PC-9 (cell line): ENCODE measurements around the gene FAM3C. TPM values are rescaled to one million over a fixed set of nuclear protein-coding genes. Genes with fewer than 3 reads are reported as not detected.

Experiments used
- BruUV-seq: library from RNA; stranded (reverse); fragments of 400-500 nt; replicated peaks from 2 replicates; lab custom pipeline; 2021; lab: Mats Ljungman, UMichigan
- CTCF ChIA-PET: fragments of 300-600 bp; sonication (Branson Sonifier 250); formaldehyde crosslinking; loops from one replicate; lab custom pipeline; 2022; ENCODE audit warnings: antibody characterized with exemption; lab: Charles Lee
- POLR2A ChIA-PET: fragments of 300-600 bp; sonication (Branson Sonifier 250); formaldehyde crosslinking; loops from one replicate; lab custom pipeline; 2022; ENCODE audit warnings: antibody characterized with exemption; ENCODE audit not compliant: unreplicated experiment; lab: Charles Lee
- DNase-seq, 2 experiments: peaks; one replicate each; pipeline versions ENCODE4 v3.0.0 to v3.0.0-alpha.2; 2015 to 2022; ENCODE audit warnings: mixed read lengths in 1 of 2
- H2AFZ ChIP-seq: fragments of 200-600 bp; sonication (generic); 2 replicates; pipeline ENCODE4 v1.8.1; 2017; ENCODE audit warnings: antibody characterized with exemption
- H3F3A ChIP-seq: fragments of 200-600 bp; sonication (generic); 2 replicates; pipeline ENCODE4 v1.8.1; 2017; ENCODE audit warnings: antibody characterized with exemption, mild to moderate bottlenecking, low read depth; ENCODE audit not compliant: insufficient read depth
- H3K27ac ChIP-seq: fragments of 200-600 bp; sonication (generic); 2 replicates; pipeline ENCODE4 v1.6.1; 2016; ENCODE audit warnings: mixed run types
- H3K27me3 ChIP-seq: fragments of 200-600 bp; sonication (generic); 2 replicates; pipeline ENCODE4 v1.6.1; 2016; ENCODE audit warnings: low read depth, mixed run types; ENCODE audit not compliant: insufficient read depth
- H3K36me3 ChIP-seq: fragments of 200-600 bp; sonication (generic); 2 replicates; pipeline ENCODE4 v1.6.1; 2016; ENCODE audit warnings: low read depth, mixed run types
- H3K4me1 ChIP-seq: fragments of 200-600 bp; sonication (generic); replicated peaks from 2 replicates; pipeline ENCODE4 v1.6.1; 2016; ENCODE audit warnings: mixed run types; ENCODE audit not compliant: insufficient read depth
- H3K4me2 ChIP-seq: fragments of 200-600 bp; sonication (generic); 2 replicates; pipeline ENCODE4 v1.6.1; 2017; ENCODE audit warnings: mixed run types
- H3K4me3 ChIP-seq: fragments of 200-600 bp; sonication (generic); 2 replicates; pipeline ENCODE4 v1.6.1; 2016; ENCODE audit warnings: mixed run types
- H3K79me2 ChIP-seq: fragments of 200-600 bp; sonication (generic); 2 replicates; pipeline ENCODE4 v1.6.1; 2017; ENCODE audit warnings: low read depth, mixed run types
- H3K9me2 ChIP-seq: fragments of 200-600 bp; sonication (generic); 2 replicates; pipeline ENCODE4 v1.8.1; 2017; ENCODE audit warnings: mild to moderate bottlenecking; ENCODE audit not compliant: insufficient read depth
- H3K9me3 ChIP-seq: fragments of 200-600 bp; sonication (generic); 2 replicates; pipeline ENCODE4 v1.8.1; 2016; ENCODE audit warnings: low read depth; ENCODE audit not compliant: insufficient read depth
- H4K20me1 ChIP-seq: fragments of 200-600 bp; sonication (generic); 2 replicates; pipeline ENCODE4 v1.8.1; 2017; ENCODE audit not compliant: insufficient read depth
- EZH2 ChIP-seq: fragments of 200-600 bp; sonication (generic); IDR thresholded peaks from 2 replicates; pipeline ENCODE4 v1.8.0; 2017; ENCODE audit warnings: antibody characterized with exemption, low read depth
- intact Hi-C: fragments of 100-400 bp; cut with micrococcal nuclease; formaldehyde crosslinking; loops from one replicate; pipeline ENCODE4 v1.10.0; 2022; ENCODE audit not compliant: unreplicated experiment
- total RNA-seq: library from RNA; stranded (reverse); gene quantifications from 2 replicates; pipeline ENCODE4 v1.2.3, GENCODE V29; 2021
- TF ChIP-seq, protein P1 (sequence below): fragments of 200-600 bp; sonication (generic); conservative IDR thresholded peaks from 2 replicates; pipeline ENCODE4 v1.6.1; 2017; ENCODE audit warnings: mixed run types, antibody characterized with exemption, mild to moderate bottlenecking, moderate library complexity

FAM3C gene
- total RNA-seq, 1 experiment from 2014 or later: 134 TPM

DNA sequence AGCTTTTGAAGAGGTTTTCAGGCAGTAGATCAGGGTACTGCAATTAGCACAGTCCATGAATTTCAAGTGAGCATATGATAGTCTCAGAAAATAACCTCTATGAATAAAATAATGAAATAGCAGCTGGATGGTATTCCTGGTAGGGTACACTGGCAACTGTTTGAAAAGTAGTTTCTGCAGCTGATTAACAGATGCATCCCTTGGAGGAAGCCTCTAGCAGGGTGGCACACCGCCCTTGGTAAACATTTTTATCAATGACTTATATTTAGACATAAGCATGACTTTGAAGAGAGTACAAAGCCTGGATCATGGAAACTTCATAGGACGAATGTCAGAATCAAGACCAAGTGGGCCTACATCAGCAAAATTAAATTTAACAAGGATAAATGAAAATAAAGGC is 40.5 kb downstream of the FAM3C start:
- H3K4me2 ChIP-seq: no peak overlapping the region
- no TSS peak for BruUV-seq
- H3K36me3 ChIP-seq: peaks cover 50% of the 10 kb centered on the region
- no peaks in the 10 kb centered on the region for H4K20me1 ChIP-seq
- POLR2A ChIA-PET: no interaction called here
- H3K27ac ChIP-seq: no peak overlapping the region
- TF ChIP-seq, protein P1, sequence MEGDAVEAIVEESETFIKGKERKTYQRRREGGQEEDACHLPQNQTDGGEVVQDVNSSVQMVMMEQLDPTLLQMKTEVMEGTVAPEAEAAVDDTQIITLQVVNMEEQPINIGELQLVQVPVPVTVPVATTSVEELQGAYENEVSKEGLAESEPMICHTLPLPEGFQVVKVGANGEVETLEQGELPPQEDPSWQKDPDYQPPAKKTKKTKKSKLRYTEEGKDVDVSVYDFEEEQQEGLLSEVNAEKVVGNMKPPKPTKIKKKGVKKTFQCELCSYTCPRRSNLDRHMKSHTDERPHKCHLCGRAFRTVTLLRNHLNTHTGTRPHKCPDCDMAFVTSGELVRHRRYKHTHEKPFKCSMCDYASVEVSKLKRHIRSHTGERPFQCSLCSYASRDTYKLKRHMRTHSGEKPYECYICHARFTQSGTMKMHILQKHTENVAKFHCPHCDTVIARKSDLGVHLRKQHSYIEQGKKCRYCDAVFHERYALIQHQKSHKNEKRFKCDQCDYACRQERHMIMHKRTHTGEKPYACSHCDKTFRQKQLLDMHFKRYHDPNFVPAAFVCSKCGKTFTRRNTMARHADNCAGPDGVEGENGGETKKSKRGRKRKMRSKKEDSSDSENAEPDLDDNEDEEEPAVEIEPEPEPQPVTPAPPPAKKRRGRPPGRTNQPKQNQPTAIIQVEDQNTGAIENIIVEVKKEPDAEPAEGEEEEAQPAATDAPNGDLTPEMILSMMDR: no peak
- TF ChIP-seq EZH2: no peak
- H3K9me2 ChIP-seq: no peaks in the 10 kb centered on the region
- H3K27me3 ChIP-seq: no peaks in the 10 kb centered on the region
- H3F3A ChIP-seq: peaks cover 10% of the 10 kb centered on the region; the same call in 1 of the 2 replicates
- H2AFZ ChIP-seq: no peak overlapping the region
- DNase-seq: no peak
- no peaks in the 10 kb centered on the region for H3K4me1 ChIP-seq
- CTCF ChIA-PET: no interaction called here
- H3K4me3 ChIP-seq: no peak overlapping the region
- intact Hi-C loops: no loop called here
- H3K79me2 ChIP-seq: no peaks in the 10 kb centered on the region
- H3K9me3 ChIP-seq: no peaks in the 10 kb centered on the region

DNA sequence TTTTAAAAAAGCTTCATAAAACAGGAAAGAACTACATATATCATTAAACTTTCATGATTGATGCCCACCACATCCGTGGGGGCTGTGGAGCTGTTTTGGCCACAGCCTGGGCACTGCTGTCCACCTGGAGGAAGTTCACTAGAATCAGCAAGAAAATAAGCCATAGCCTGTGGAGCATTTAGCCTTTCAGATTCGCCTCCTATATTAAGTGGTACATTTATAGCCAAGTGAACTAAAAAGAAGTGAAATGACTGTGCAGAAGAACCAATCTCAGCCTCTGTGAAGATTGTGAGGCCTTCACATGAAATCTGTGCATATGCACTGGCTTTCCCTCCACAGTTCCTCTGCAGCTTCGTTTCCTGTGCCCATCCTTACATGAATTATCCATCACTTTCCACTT is 43.8 kb downstream of the FAM3C start:
- Histone ChIP-seq H4K20me1 (no peaks in the 10 kb centered on the region), H3K27me3 (no peaks in the 10 kb centered on the region), H3K36me3 (peaks cover 36% of the 10 kb centered on the region), H3K4me3 (no peak overlapping the region), H3F3A (no peaks in the 10 kb centered on the region; the same call in 1 of the 2 replicates), H2AFZ (no peak overlapping the region), H3K9me3 (no peaks in the 10 kb centered on the region), H3K4me1 (no peaks in the 10 kb centered on the region), H3K4me2 (no peak overlapping the region), H3K27ac (no peak overlapping the region), H3K79me2 (no peaks in the 10 kb centered on the region), H3K9me2 (no peaks in the 10 kb centered on the region)
- DNase-seq: no peak
- intact Hi-C loops: loop anchor here (5.0 kb wide), 1 partner anchor 225 kb away; no protein-coding TSS in a partner anchor
- TF ChIP-seq, protein P1: no peak
- no peak for TF ChIP-seq EZH2
- CTCF ChIA-PET: interaction anchor here (0.5 kb wide), 1 partner anchor 57 kb away, joined by 6 read pairs; no protein-coding TSS in a partner anchor
- POLR2A ChIA-PET: no interaction called here
- no TSS peak for BruUV-seq

DNA sequence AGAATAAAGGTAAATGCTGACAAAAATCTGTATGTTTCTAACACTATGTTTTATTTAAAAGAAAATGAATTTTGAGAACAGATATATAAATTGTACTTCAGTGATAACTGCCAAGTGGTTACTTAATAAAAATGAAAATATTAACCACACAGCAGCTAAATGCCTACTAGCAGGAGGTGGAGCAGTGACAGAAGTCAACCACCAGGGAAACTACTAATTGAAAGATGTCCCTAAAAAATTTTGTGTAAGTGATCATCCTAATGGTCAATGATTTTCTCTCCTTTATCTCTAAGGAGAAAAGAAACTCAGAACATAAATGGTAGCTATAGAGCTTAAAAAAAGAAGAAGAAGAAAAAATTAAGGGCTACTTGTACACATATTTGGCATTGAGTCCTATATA is 44.4 kb downstream of the FAM3C start:
- no peaks in the 10 kb centered on the region; the same call in 1 of the 2 replicates for H3F3A ChIP-seq
- POLR2A ChIA-PET: no interaction called here
- DNase-seq: no peak
- CTCF ChIA-PET: no interaction called here
- no peak overlapping the region for H2AFZ ChIP-seq
- no peak overlapping the region for H3K27ac ChIP-seq
- H3K9me2 ChIP-seq: no peaks in the 10 kb centered on the region
- H3K4me3 ChIP-seq: no peak overlapping the region
- no peaks in the 10 kb centered on the region for H3K27me3 ChIP-seq
- H3K4me1 ChIP-seq: no peaks in the 10 kb centered on the region
- H3K36me3 ChIP-seq: peaks cover 30% of the 10 kb centered on the region
- BruUV-seq: no TSS peak
- no peak for TF ChIP-seq EZH2
- TF ChIP-seq, protein P1: no peak
- H3K4me2 ChIP-seq: no peak overlapping the region
- intact Hi-C loops: loop anchor here (5.0 kb wide), 1 partner anchor 224 kb away; no protein-coding TSS in a partner anchor
- H4K20me1 ChIP-seq: no peaks in the 10 kb centered on the region
- H3K9me3 ChIP-seq: no peaks in the 10 kb centered on the region
- no peaks in the 10 kb centered on the region for H3K79me2 ChIP-seq
